Measurements from ENCODE around the gene ABCC4. TPM values are rescaled to one million over a fixed set of nuclear protein-coding genes. Genes with fewer than 3 reads are reported as not detected.

Gene ABCC4
- total and polyA plus RNA-seq, 2 experiments from 2014 or later, result 4.3 to 12.2 TPM

GRCh38 chr13:95207769-95208366 is 93.4 kb downstream of the ABCC4 start:
- no peaks in the 10 kb centered on the region for H3K36me3 ChIP-seq (ENCODE audit: insufficient read depth)
- Mint-ChIP-seq H3K4me1 (no peaks in the 10 kb centered on the region), H3K9me3 (no peaks in the 10 kb centered on the region), H3K27ac (no peak overlapping the region), H3K4me3 (no peak overlapping the region), H3K36me3 (ENCODE audit: low read depth) (no peaks in the 10 kb centered on the region; the same call in 2 of the 3 replicates), H3K27me3 (ENCODE audit: insufficient read depth, low read depth, poor library complexity) (peaks cover 5% of the 10 kb centered on the region)
- DNase-seq (ENCODE audit: low spot score) (no peak), ATAC-seq (no peak)
- no peaks in the 10 kb centered on the region for H3K9me2 ChIP-seq (ENCODE audit: insufficient read depth)
- H3K27me3 ChIP-seq (ENCODE audit: insufficient read depth), result no peaks in the 10 kb centered on the region
- no peak overlapping the region for H3K27ac ChIP-seq (ENCODE audit: low read depth)
- no peaks in the 10 kb centered on the region for H3F3A ChIP-seq (replicated peaks; ENCODE audit: low read depth)
- H4K20me1 ChIP-seq (replicated peaks; ENCODE audit: insufficient read depth), result no peaks in the 10 kb centered on the region
- no peaks in the 10 kb centered on the region for H3K79me2 ChIP-seq (replicated peaks; ENCODE audit: insufficient read depth)
- H3K4me2 ChIP-seq, result no peak overlapping the region
- H3K4me3 ChIP-seq, result no peak overlapping the region
- TF ChIP-seq, protein P1, sequence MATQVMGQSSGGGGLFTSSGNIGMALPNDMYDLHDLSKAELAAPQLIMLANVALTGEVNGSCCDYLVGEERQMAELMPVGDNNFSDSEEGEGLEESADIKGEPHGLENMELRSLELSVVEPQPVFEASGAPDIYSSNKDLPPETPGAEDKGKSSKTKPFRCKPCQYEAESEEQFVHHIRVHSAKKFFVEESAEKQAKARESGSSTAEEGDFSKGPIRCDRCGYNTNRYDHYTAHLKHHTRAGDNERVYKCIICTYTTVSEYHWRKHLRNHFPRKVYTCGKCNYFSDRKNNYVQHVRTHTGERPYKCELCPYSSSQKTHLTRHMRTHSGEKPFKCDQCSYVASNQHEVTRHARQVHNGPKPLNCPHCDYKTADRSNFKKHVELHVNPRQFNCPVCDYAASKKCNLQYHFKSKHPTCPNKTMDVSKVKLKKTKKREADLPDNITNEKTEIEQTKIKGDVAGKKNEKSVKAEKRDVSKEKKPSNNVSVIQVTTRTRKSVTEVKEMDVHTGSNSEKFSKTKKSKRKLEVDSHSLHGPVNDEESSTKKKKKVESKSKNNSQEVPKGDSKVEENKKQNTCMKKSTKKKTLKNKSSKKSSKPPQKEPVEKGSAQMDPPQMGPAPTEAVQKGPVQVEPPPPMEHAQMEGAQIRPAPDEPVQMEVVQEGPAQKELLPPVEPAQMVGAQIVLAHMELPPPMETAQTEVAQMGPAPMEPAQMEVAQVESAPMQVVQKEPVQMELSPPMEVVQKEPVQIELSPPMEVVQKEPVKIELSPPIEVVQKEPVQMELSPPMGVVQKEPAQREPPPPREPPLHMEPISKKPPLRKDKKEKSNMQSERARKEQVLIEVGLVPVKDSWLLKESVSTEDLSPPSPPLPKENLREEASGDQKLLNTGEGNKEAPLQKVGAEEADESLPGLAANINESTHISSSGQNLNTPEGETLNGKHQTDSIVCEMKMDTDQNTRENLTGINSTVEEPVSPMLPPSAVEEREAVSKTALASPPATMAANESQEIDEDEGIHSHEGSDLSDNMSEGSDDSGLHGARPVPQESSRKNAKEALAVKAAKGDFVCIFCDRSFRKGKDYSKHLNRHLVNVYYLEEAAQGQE (IDR thresholded peaks at IDR 0.05; ENCODE audit: unreplicated experiment), result no peak
- TF ChIP-seq CREB1 (CRISPR knock-in tag; IDR thresholded peaks at IDR 0.05; ENCODE audit: low read depth), result no peak
- no peak for TF ChIP-seq ZNF114 (CRISPR knock-in tag; IDR thresholded peaks at IDR 0.05)
- TF ChIP-seq ZNF331 (CRISPR knock-in tag; IDR thresholded peaks at IDR 0.05; ENCODE audit: low read depth), result no peak
- TF ChIP-seq, protein P2, sequence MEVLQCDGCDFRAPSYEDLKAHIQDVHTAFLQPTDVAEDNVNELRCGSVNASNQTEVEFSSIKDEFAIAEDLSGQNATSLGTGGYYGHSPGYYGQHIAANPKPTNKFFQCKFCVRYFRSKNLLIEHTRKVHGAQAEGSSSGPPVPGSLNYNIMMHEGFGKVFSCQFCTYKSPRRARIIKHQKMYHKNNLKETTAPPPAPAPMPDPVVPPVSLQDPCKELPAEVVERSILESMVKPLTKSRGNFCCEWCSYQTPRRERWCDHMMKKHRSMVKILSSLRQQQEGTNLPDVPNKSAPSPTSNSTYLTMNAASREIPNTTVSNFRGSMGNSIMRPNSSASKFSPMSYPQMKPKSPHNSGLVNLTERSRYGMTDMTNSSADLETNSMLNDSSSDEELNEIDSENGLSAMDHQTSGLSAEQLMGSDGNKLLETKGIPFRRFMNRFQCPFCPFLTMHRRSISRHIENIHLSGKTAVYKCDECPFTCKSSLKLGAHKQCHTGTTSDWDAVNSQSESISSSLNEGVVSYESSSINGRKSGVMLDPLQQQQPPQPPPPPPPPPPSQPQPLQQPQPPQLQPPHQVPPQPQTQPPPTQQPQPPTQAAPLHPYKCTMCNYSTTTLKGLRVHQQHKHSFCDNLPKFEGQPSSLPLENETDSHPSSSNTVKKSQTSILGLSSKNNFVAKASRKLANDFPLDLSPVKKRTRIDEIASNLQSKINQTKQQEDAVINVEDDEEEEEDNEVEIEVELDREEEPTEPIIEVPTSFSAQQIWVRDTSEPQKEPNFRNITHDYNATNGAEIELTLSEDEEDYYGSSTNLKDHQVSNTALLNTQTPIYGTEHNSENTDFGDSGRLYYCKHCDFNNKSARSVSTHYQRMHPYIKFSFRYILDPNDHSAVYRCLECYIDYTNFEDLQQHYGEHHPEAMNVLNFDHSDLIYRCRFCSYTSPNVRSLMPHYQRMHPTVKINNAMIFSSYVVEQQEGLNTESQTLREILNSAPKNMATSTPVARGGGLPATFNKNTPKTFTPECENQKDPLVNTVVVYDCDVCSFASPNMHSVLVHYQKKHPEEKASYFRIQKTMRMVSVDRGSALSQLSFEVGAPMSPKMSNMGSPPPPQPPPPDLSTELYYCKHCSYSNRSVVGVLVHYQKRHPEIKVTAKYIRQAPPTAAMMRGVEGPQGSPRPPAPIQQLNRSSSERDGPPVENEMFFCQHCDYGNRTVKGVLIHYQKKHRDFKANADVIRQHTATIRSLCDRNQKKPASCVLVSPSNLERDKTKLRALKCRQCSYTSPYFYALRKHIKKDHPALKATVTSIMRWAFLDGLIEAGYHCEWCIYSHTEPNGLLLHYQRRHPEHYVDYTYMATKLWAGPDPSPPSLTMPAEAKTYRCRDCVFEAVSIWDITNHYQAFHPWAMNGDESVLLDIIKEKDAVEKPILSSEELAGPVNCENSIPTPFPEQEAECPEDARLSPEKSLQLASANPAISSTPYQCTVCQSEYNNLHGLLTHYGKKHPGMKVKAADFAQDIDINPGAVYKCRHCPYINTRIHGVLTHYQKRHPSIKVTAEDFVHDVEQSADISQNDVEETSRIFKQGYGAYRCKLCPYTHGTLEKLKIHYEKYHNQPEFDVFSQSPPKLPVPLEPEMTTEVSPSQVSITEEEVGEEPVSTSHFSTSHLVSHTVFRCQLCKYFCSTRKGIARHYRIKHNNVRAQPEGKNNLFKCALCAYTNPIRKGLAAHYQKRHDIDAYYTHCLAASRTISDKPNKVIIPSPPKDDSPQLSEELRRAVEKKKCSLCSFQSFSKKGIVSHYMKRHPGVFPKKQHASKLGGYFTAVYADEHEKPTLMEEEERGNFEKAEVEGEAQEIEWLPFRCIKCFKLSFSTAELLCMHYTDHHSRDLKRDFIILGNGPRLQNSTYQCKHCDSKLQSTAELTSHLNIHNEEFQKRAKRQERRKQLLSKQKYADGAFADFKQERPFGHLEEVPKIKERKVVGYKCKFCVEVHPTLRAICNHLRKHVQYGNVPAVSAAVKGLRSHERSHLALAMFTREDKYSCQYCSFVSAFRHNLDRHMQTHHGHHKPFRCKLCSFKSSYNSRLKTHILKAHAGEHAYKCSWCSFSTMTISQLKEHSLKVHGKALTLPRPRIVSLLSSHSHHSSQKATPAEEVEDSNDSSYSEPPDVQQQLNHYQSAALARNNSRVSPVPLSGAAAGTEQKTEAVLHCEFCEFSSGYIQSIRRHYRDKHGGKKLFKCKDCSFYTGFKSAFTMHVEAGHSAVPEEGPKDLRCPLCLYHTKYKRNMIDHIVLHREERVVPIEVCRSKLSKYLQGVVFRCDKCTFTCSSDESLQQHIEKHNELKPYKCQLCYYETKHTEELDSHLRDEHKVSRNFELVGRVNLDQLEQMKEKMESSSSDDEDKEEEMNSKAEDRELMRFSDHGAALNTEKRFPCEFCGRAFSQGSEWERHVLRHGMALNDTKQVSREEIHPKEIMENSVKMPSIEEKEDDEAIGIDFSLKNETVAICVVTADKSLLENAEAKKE (CRISPR knock-in tag; IDR thresholded peaks at IDR 0.05), result no peak
- TF ChIP-seq NANOG (IDR thresholded peaks at IDR 0.05; ENCODE audit: borderline replicate concordance), result no peak
- TF ChIP-seq, protein P3, sequence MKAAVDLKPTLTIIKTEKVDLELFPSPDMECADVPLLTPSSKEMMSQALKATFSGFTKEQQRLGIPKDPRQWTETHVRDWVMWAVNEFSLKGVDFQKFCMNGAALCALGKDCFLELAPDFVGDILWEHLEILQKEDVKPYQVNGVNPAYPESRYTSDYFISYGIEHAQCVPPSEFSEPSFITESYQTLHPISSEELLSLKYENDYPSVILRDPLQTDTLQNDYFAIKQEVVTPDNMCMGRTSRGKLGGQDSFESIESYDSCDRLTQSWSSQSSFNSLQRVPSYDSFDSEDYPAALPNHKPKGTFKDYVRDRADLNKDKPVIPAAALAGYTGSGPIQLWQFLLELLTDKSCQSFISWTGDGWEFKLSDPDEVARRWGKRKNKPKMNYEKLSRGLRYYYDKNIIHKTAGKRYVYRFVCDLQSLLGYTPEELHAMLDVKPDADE (IDR thresholded peaks at IDR 0.05), result no peak
- TF ChIP-seq CTCF (conservative IDR thresholded peaks at IDR 0.05; ENCODE audit: low read depth in 2 of 2), result no peak
- no peak for TF ChIP-seq EZH2phosphoT487 (IDR thresholded peaks at IDR 0.05; ENCODE audit: unreplicated experiment)
- TF ChIP-seq EZH2 (IDR thresholded peaks at IDR 0.05; ENCODE audit: low read depth, unreplicated experiment), result no peak
- no peak for TF ChIP-seq STAT1 (IDR thresholded peaks at IDR 0.05; ENCODE audit: unreplicated experiment)
- no peak for TF ChIP-seq POLR2AphosphoS5 (IDR thresholded peaks at IDR 0.05; ENCODE audit: low read depth)
- TF ChIP-seq JUNB (IDR thresholded peaks at IDR 0.05; ENCODE audit: unreplicated experiment), result no peak
- H2AFZ ChIP-seq, result no peak overlapping the region
- H3K4me1 ChIP-seq (ENCODE audit: insufficient read depth), result no peaks in the 10 kb centered on the region
